ENCODE measurements around the gene GRAP.

Gene GRAP

DNA sequence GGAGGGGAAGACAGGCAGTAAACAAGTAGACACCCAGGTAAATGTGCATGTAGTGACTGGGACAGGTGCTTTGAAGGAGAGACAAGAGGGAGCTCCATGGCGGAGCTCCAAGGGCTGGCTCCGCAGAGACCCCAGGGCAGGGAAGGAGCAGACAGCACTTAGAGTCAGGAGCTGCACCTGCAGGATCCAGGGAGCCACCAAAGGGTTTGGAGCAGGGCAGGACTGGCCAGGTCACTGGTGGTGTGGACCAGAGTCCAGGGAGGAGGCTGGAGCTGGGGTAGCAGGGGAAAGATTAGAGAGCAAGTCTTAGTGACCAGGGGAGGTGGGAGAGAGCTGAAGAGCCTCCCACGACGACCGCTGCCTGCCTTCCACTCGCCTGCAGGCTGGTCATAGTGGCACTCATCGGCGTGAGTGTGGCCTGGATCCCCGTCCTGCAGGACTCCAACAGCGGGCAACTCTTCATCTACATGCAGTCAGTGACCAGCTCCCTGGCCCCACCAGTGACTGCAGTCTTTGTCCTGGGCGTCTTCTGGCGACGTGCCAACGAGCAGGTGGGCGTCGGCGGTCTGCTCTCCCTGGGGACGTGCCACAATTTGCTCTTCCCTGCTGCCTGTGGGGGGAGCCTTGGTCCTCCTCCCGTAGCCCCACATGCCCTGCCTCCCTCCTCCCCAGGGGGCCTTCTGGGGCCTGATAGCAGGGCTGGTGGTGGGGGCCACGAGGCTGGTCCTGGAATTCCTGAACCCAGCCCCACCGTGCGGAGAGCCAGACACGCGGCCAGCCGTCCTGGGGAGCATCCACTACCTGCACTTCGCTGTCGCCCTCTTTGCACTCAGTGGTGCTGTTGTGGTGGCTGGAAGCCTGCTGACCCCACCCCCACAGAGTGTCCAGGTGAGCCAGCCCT, 27.5 kb downstream of the GRAP start:
- no peak for DNase-seq (ENCODE audit: insufficient read length, low spot score)
- peak; percentile 13 for FAIRE-seq

DNA sequence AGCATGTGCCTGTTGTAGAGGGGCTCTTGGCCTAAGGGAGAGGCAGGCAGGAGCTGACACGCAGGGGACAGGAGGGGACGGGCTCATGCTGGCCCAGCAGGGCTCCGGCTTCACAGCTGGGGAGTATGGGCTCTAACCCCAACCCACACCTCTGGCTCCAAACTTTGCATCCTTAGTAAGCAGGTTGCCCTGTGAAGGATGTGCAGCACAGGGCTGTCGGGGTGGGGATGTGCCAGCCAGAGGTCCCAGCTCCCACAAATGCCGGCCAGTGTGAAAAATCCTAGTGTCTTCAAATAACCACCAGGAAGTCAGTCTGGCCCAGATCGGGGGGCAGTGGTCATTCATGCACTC, 28.2 kb downstream of the GRAP start:
- FAIRE-seq (peak; percentile 13), DNase-seq (ENCODE audit: insufficient read length, low spot score) (no peak)

DNA sequence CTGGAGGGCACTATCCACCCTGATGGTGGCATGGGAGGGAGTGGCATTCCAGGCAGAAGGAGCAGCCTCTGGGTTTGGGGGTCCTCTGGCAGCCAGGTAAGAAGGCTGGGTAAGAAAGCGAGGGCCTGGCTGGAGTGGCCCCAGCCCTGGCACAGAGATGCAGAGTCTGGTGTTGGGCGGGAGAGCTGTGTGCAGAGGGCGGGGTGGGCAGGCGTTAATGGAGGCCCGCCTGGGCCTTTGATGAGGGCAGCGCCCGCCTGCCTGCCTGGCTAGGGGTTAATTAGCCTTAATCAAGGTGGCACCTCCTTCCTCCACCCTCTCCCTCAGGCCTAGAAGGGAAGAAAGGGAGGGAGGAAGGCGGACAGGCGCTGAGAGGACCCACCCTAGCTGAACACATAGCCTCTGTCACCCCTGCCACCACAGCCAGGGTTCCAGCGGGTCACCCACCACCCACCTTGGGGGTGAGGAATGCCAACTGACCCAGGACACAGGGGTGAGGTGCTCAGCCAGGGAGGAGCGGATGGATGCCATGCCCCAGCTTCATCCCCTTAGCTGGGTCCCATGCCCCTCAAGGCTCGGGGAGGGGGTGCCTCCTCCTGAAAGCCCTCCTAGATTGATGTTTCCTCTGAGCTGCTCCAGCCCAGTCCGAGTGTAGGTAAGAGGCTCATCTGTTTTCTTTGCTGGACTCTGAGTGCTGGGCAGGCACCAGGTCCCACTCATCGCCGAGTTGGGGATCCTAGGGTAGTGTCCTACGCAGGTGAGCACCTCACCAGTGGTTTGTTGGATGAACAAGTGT, 28.8 kb downstream of the GRAP start:
- no peak for FAIRE-seq
- no peak for DNase-seq (ENCODE audit: insufficient read length, low spot score)

DNA sequence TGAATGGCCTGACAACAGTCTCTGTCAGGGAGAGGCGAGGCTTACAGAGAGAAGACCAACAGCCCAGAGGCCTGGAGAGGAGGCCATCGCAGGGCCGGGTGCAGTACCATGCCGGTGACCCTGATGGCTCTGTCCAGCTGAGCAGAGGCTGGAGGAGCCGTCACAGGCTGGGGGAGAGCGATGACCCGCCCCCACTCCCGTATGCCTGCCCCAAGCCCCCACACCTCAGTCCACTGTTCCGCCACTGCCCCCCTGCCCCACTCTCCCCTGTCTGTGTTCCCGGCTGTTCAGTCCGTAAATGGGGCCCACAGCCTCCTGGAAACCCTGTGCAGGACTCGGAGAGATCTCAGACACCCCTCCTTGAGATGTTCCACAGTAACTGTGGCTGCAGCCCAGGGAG, 29.4 kb downstream of the GRAP start:
- DNase-seq (ENCODE audit: insufficient read length, low spot score) (no peak), FAIRE-seq (no peak)

DNA sequence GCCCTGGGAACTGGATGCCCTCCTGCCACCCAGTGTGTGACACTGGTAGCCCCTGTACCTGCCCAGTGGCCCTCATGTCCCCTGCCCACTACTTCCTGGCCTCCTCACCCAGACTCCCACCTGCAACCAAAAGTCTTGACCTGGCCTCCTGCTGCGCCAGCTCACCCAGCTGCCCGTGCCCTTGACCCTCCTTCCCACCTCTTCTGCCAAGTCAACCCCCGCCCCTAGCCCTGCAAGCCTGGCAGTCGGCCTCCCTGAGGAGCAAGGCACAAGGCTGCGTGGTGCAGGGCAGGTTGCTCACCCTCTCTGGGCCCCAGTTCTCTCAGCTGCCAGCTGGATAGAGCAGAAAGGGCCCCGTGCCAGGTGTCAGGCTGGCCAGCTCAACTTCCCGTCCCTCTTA, 29.9 kb downstream of the GRAP start:
- no peak for DNase-seq (ENCODE audit: insufficient read length, low spot score)
- peak; percentile 4 for FAIRE-seq

DNA sequence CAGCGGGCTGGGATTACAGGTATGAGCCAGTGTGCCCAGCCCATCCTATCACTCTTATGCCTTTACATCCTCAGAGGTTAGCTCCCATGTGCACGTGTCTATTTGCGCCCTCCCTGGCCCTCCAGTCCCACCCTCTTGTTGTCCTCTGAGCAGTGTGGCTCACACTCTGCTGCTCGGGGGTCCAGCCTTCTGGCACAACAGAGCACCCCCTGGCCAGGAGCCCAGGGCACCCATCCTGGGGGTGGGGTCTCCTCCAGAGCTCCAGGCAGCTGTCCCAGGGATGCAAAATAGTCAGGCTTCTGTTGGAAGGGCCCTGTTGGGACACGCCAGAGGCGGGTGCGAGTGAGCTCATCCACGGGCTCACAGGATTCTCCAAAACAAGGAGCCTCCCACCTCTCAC, 30.5 kb downstream of the GRAP start:
- FAIRE-seq (no peak), DNase-seq (ENCODE audit: insufficient read length, low spot score) (no peak)

DNA sequence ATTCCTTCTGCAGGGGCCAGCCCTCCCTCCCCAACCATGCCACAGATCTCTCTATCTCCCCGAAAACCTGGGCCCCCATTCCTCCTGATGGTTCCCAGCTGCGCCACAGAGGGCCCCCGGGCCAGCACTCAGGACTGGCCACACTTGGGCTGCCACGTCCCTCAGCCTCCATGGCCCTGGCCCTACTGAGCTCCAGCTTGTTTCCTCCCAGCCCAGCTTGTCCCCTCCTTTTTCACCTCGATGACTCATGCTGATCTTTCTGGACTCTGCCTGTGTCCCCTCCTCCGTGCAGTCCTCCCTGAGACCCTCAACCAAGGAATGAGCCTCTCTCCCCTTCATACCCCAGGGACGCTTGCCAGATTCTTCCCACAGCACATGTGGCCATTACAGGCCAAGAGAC, 31.3 kb downstream of the GRAP start:
- FAIRE-seq (no peak), DNase-seq (ENCODE audit: insufficient read length, low spot score) (no peak)

DNA sequence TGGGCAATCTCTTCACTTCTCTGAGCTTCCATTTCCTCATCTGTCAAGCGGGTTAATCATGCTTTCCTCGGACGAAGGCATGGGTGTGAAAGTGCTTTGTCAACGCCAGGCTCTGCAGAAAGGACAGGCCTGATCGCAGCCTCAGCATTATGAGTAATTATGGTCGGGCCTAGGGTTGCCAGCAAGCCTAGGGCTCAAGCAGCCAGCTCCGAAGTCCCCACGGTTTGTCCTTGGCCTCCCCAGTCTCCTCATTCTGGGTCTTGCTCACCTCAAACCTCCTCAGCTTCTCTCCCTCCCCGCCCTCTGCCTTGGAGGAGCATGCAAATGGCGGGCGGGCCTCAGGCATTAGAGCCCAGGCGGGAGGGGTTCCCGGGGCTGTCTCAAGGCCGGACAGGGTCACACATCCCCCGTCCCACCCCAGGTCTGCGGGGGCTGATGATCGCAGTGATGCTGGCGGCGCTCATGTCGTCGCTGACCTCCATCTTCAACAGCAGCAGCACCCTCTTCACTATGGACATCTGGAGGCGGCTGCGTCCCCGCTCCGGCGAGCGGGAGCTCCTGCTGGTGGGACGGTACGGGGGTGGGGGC, 32.0 kb downstream of the GRAP start:
- peak; percentile 64 for FAIRE-seq
- DNase-seq (ENCODE audit: insufficient read length, low spot score), result no peak

DNA sequence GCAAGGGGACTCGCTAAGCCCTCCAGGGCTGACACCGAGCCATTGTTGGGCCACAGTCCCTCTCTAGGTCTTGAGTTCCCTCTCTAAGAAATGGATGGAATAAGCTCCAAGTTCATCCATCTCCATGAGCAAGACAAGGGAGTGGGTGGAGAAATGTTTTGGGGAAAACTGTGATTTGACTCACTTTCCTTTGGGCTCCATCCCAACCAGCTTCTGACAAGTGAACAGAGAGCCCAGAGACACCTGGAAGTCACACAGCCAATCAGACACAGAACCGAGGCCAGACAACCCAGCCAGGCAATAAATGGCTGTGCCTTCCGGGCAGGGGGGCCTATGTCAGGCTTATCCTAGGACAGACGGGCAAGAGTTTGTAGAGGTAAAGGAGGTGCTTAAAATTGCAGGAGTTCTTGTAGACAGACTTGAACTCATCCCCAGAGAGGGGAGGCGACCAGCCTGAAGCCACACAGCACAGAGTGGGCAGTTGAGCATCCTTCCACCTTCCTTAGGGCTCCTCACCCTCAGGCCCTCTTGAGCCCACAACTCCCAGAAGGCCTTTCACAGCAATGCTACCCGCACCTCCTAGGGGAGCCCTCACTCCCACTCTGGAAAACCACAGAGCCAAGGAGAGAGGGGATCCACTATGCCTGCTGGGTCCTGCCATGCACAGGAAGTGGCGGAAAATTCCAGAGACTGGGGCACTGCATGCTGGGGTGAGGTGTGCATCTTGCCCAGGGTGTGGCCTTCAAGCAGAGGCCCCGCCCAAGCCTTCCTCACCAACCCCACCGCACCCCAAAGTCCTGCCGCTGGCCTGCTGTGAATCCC, 32.7 kb downstream of the GRAP start:
- no peak for FAIRE-seq
- DNase-seq (ENCODE audit: insufficient read length, low spot score), result no peak

DNA sequence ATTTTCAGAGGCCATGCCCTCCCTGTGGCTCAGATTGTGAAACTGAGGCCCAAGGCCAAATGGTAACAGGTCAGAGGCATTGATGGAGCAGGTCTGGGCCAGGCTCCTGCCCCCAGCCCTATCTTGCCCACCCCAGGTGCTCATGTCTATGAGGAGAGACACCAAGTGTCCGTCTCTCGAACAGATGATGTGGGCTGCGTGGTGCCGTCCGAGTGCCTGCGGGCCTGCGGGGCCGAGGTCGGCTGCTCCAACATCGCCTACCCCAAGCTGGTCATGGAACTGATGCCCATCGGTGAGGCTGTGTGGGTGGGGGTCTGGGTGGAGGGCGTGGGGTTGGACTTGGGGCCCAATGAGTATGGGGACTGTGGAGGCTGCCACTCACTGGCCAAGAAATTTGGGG, 33.5 kb downstream of the GRAP start:
- FAIRE-seq, result no peak
- DNase-seq (ENCODE audit: insufficient read length, low spot score), result no peak

DNA sequence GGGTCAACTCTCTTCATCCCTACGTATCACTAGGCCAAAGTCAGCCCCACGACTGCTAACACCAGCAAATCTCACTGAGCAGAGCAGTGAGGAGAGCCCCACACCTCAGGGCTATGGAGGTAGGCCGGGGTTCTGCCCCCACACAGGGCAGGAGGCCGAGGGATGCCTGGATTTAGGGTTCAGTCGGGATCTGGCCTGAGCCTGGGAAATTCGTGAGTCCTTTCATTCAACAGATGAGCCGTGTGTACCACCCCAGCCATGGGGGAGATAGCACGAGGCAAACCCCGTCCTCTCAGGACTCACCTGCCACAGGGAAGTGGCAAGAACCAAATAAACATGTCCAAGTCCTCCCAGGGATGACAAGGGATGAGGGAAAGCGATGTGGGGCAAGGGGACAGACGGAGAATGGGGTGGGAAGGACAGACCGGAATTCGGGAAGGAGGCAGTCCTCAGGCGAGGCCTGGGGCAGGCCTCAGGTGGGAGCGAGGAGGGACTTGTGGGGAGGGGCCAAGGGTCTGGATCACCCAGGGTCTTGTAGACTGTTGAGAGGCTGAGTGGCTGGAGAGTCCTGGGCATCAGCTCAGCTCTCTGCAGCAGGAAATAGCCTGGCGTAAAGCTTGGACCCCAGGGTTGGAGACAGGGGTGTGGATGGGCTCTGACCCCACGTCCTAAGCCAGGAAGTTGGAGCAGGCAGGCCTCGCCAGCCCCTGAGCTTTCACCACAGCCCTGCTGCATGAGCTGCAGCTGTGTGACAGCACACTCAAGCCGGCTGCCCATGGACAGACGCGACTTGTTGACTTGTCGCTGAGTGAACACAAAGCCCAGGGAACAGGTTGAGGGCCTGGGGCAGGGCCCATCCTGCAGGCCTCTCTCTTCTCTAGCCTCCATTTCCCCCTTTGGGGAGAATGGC, 34.3 kb downstream of the GRAP start:
- no peak for DNase-seq (ENCODE audit: insufficient read length, low spot score)
- peak; percentile 66 for FAIRE-seq

DNA sequence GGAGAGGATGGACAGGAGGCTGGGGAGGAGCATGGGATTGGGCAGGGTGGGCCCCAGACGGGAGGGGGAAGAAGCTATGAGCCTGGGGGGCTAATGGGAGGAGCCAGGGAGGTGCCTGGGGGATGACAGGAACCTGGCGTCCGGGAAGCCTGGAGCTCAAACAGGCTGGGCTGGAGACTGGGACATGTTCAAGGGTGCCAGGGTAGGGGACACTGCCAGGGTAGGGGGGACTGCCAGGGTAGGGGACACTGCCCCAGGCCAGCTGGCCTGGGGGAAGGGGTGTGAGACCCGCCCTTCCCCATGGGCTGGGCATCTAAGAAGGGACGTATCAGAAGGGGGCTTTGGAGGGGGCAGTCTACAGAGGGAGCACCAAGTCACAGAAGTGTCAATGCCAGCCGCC, 35.2 kb downstream of the GRAP start:
- DNase-seq (ENCODE audit: insufficient read length, low spot score), result no peak
- no peak for FAIRE-seq

DNA sequence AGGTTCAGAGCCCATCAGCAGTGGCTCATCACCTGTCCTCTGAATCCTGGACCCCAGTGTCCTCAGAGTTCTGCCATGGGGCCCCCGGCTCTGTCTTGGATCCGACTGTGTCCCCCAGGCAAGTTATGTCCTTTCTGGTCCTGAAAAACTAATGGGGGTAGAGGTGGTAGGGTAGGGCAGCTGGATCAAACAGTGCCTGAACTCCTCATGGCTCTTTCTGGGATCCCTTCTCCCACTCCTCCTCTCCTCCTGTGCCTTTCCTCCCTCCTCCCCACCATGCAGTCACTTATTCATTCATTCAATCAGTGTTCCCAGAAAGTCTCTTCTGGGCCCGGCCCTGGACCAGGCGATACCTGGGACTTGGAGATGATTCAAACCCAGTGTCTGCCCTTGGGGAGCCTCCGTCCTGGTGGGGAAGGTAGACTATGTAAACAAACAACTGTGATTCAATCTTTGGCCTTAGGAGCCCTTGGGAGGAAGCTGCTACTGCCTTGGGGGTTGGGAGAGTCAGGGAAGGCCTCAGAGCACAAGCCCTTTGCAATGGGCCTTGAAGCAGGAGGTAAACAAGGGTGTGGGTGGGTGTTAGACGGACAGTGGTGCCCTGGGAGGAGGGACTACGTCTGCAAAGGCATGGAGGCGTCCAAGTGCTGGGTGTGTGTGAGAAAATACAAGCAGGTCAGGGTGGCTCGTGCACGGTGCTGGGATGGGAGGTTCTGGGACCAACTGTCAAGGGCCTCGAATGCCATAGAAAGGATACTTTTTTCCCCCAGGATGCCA, 35.8 kb downstream of the GRAP start:
- peak; percentile 86 for FAIRE-seq
- DNase-seq (ENCODE audit: insufficient read length, low spot score), result no peak

DNA sequence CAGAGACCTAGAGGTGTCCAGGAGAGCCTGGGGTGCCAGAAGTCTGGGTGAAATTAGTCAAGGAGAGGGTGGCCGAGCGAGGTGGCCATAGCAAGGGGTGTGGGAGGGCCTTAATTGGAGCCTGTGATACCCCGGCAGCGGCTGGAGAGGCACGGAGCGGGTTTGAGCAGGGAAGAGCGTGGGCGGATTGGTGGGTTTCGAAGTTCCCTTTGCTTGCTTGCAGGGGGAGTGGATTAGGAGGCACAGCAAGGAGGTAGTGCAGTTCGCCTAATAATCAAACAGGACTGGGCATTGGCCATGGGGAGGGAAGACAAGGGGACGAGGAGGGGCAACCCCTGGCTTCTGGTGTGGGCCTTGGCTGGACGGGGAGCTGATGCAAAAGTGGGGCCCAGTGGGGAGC, 36.8 kb downstream of the GRAP start:
- no peak for FAIRE-seq
- DNase-seq (ENCODE audit: insufficient read length, low spot score), result no peak

DNA sequence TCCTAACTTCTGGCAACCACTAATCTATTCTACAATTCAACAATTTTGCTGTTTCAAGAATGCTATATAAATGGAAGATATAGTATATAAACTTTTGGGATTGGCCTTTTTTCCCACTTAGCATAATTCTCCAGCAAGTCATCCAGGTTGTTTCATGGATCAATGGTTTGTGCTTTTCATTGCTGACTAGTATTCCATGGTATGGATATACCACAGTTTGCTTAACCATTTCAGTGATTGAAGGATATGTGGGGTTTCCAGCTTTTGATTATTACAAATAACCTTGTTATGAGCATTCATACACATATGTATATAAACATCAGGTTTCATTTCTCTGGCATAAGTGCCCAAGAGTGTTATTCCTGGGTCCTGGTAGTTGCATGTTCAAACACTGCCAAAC, 40.1 kb downstream of the GRAP start:
- DNase-seq (ENCODE audit: insufficient read length, low spot score), result no peak

DNA sequence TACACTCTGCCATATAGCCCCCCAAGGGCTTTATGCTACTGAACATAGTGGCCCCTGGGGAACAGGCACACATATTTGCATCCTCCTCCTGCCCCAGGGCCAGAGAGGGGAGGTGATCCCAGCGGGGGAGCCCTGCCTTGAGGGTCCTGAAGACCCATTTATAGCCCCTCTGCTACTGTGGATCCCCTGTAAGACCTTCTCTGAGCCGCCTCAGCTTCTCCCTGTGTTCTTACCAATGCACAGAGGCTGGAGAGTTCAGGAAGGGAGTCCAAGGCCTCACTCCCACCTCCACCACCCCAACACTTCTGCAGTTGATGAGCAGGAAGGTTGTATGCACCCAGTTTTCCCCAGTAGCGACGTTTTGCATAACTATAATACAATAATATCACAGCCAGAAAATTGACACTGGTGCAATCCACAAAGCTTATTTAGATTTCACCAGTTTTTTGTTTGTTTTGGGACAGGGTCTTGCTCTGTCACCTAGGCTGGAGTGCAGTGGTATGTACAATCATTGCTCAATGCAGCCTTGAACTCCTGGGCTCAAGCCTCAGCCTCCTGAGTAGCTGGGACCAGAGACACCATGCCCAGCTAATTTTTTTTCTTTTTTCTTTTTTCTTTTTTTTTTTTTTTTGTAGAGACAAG, 40.8 kb downstream of the GRAP start:
- FAIRE-seq, result no peak
- no peak for DNase-seq (ENCODE audit: insufficient read length, low spot score)

More for the DNA sequence above, 40.1 kb downstream of the GRAP start:
- FAIRE-seq, result no peak

DNA sequence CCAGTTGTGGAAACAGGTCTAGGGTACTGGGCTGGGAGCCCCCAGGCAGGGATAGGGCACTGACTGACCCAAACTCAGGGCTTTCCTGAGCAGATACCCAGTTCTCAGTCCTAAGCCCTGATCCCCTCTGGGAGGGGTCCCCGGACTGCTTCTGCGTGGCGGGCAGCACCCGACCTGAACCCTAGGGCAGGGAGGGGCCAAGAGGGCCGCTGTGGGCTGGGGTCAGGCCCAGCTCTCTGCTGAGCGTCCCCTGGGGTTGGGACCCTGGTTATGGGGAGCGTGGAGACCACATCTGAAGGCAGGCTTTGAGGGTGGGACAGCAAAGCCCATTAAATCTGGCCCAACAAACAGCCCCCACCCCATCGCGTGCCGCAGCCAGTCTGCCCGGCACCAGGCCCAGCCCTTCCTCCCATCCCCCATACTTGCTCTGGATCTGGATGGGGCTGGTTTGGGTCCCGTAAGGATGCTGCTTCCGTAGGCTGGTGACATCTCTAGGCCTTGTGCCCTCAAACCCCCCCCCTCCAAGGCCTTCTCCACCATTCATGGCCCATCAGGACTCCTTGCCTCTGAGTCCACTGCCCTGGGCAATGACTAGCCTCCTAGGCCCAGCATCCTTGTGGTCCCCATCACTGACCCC, 41.5 kb downstream of the GRAP start:
- peak; percentile 63 for FAIRE-seq
- no peak for DNase-seq (ENCODE audit: insufficient read length, low spot score)

All from HTR-8/SVneo (cell line).